Eye (tissue), 1 donor: ENCODE results near the gene GHRH.
A peak's percentile ranks its signal among the peaks of the same experiment; 100 is the strongest.

Experiments
- DNase-seq: peaks from one replicate; pipeline ENCODE4 v3.0.0-alpha.2; 2015

Gene GHRH

DNA sequence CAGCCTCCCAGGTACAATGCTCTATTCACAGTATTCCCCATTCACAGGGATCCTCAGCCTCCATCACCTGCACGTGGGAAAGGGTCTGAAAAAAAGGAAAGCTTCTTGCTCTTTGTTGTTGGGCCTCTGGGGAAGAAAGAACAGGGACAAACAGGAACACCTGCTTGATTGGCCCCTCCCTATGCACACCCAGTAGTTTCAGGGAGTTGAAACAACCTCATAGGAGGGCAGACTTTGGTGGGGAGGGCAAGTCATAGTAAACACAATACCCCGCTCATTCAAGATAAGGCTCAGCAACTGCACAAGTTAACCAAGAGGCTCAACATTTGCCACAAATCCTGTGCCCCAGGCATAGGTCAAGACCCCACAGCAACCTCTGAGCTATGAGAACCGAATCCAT is 1.7 kb downstream of the GHRH start:
- DNase-seq: no peak

DNA sequence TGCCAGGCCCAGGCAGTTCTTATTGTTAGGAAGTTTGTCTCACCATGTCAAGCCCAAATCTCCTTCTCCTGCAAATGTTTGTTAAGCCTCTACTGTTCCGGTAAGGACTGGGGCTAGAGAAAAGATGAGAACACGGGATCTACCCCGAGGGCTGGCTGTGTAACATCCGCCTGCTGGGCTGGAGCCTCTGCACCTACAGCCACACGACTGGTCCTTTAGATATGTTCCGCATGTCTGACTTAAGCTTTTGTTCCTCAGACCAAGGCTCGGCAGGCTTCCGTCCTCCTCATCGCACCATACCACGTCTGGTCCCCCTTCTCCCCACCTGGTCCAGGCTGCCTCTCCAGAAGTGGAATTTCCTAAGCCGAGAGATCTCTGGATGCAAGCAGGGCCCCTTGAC is 2.6 kb downstream of the GHRH start:
- DNase-seq: no peak

- DNase-seq: peak; percentile 82
These were observed 3.6 kb downstream of the GHRH start for GRCh38 chr20:37257988-37258387.

- DNase-seq: no peak
These were observed 4.1 kb downstream of the GHRH start for GRCh38 chr20:37257530-37257929.

DNA sequence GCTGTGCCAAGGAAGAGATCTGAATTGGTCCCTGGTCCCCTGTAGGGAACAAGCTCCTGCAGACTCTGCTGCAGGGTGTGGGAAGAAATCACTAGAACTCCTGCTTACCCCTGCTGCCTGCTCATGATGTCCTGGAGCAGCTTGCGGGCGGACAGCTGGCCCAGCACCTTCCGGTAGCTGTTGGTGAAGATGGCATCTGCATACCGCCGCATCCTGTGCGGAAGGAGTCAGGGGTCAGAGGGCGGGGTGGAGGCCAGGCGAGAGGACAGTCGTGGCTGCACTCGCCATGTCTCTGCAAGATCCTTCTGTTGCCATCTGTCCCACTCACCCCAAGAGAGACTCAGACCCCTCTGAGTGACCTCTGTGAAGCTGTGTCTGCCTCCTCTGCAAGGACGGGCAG is 5.3 kb downstream of the GHRH start:
- no peak for DNase-seq

GRCh38 chr20:37254114-37254878 is 7.3 kb downstream of the GHRH start:
- DNase-seq: no peak

- DNase-seq: no peak
These were observed 8.5 kb downstream of the GHRH start for GRCh38 chr20:37253087-37253486.

DNA sequence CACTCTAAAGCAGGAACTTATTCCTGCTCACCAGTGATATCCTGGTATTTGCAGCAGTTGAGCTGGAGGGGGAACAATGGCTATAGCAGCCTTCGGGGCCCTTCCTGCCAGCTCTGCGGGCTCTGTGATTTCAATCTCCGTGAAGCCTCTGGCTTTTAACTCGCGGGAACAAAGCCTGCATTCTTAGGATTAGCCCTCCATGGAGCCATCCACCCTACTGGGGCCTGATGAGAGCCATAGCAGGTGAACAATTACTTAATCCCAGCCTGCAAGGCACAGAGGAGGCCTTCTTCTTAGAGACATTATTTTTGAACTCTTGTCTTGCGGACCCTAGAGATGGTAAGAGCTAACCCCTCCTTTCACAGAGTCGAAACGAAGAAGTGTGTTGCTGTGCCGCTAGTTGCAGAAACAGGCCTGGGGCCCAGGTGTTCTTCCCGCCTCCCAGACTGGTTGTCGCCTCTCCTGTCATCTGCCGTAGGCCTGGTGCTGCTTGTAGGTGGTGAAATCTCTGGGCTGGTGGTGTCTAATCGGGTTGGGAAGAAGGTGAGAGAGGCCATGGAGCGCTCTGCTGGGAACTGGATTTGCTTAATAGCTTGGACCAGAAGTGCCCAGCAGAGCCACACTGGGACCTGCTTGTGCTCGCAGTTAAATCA is 9.7 kb downstream of the GHRH start:
- DNase-seq: peak; percentile 64

DNA sequence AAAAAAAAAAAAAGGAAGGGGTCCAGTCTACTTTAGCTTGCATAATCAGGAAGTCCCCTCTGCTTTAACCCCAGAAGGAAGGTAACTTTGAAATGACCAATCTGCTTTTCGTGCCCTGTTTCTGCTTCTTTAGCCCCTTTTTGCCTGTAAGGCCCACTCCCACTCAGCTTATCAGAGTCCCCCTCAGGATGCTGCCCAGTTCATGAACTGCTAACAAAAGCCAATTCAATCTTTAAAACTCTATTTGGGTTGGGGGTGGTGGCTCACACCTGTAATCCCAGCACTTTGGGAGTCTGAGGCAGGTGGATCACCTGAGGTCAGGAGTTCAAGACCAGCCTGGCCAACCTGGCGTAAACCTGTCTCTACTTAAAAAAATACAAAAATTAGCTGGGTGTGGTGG is 12.3 kb downstream of the GHRH start:
- no peak for DNase-seq

GRCh38 chr20:37247547-37247946 is 14.1 kb downstream of the GHRH start:
- no peak for DNase-seq

- no peak for DNase-seq
These were observed 14.9 kb downstream of the GHRH start for GRCh38 chr20:37246736-37247135.

GRCh38 chr20:37245216-37246150 is 16.1 kb downstream of the GHRH start:
- DNase-seq: peak; percentile 80

GRCh38 chr20:37244572-37244957 is 17.0 kb downstream of the GHRH start:
- DNase-seq: no peak

- no peak for DNase-seq
These were observed 17.6 kb downstream of the GHRH start for GRCh38 chr20:37243937-37244571.

GRCh38 chr20:37243076-37243936 is 18.3 kb downstream of the GHRH start:
- no peak for DNase-seq

DNA sequence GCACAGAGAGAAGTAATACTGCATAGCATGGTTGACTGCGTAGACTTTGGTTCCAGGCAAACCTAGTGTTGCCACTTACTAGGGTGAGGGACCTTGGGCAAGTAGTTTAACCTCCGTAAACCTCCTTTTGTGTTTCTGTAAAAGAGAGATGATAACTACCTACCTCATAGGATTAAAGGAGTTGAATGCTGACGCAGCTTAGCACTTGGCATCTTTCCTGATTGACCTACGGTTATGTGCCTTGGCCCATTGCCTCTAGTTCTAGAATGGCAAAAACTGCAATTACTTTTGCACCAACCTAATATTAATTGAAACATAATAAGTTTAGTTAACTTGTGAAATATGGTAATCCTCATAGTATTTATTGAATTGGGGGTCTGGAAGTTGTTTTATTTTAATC is 19.1 kb downstream of the GHRH start:
- no peak for DNase-seq

DNA sequence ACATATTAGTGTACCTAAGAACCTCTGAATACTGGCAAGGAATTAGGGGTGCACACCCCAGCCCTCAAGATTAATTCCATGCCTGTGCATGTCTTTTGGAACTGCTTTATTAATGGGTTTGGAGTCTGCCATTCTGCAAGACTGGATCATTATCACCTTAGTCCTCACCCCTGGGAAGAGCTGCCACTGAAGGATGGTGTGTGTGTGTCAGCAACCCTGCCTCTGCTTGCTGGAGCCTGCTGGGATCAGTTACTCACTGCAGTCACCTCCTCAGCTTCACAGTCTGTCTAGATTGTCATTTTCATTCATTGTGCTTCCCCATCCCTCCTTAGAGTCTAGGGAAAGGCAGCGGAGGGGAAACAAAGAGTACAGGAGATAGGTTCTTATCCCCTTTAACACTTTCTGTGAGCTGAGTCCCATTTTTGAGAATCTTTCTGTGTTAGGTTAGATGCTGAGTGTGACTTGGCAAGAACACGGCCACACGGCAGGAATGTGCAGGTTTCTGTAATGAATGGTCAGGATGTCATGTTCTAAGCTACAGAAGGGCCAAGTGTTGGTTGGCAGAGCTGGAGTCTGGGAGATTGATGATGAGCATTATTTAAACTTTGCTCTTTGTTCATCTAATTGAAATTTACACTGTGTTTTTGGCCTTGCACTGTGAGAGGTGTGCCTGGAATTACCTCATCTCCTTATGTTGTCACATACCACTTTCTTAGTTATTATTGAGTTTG is 21.1 kb downstream of the GHRH start:
- DNase-seq: no peak

GRCh38 chr20:37238935-37239451 is 22.6 kb downstream of the GHRH start:
- no peak for DNase-seq

DNA sequence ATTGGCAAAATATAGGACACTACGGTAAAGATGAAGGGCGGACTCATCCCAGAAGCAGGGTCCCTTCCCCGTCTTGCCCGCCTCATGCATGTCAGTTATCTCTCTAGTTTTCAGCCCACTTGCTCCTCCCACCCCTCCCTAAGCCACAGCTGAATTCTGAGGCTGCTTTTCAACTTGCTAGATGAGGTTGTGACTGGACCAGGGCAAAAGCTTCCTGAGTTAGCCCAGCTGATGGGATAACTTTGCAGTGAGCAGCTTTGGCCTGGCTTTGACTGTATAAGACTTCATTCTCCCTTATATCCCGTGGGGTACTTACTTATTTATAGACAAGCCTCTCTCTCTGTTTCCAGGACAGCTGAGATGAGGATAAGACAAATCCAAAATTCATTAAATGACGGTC is 23.2 kb downstream of the GHRH start:
- DNase-seq: no peak

GRCh38 chr20:37237656-37238055 is 24.0 kb downstream of the GHRH start:
- DNase-seq: no peak

DNA sequence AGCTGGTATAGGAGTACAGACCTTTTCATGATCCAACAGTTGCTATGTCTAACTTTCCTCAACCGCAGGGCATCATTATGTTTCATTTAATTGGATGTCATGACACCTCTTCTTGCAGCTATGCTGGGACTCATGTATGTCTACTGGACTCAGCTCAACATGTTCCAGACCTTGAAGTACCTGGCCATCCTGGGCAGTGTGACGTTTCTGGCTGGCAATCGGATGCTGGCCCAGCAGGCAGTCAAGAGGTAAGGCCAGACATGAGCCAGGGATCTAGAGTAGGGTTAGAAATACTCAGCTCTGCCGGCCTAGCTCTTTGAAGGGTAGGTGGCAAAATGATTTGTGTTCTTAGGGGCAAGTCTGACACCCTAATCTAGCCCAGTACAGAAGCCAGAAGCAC is 25.2 kb downstream of the GHRH start:
- no peak for DNase-seq
